CD1c-positive myeloid dendritic cell (primary cell): Measurements from ENCODE around the gene PLAAT4.
"Not testable (repeated sequence)": the region's sequence is repeated elsewhere in the genome, so short reads cannot be mapped to it uniquely, and the experiment has no call there.

ENCODE experiments used
- DNase-seq: peaks from one replicate; pipeline ENCODE4 v3.0.0-alpha.2; 2016; ENCODE audit errors: extremely low spot score

The PLAAT4 gene

GRCh38 chr11:63572026-63572688 is 35.5 kb downstream of the PLAAT4 start:
- peak; percentile 26 for DNase-seq

GRCh38 chr11:63573881-63574855 is 37.6 kb downstream of the PLAAT4 start:
- DNase-seq: peak; percentile 41

- no peak for DNase-seq
Measured at GRCh38 chr11:63574856-63575602, 38.4 kb downstream of the PLAAT4 start.

GRCh38 chr11:63578882-63579281 is 42.3 kb downstream of the PLAAT4 start:
- DNase-seq: not testable (repeated sequence)

GRCh38 chr11:63581224-63581623 is 44.6 kb downstream of the PLAAT4 start:
- not testable (repeated sequence) for DNase-seq

GRCh38 chr11:63583357-63583677 is 46.7 kb downstream of the PLAAT4 start:
- DNase-seq: no peak

GRCh38 chr11:63586451-63587166 is 50.0 kb downstream of the PLAAT4 start:
- no peak for DNase-seq

GRCh38 chr11:63589000-63589399 is 52.4 kb downstream of the PLAAT4 start:
- DNase-seq: no peak

GRCh38 chr11:63590024-63590788 is 53.6 kb downstream of the PLAAT4 start:
- DNase-seq: no peak

GRCh38 chr11:63592975-63593395 is 56.4 kb downstream of the PLAAT4 start:
- DNase-seq: peak; percentile 46

- DNase-seq: no peak
Measured at GRCh38 chr11:63595296-63595695, 58.7 kb downstream of the PLAAT4 start.
